ENCODE measurements around the gene RAB9A.
"Not testable (repeated sequence)": the region's sequence is repeated elsewhere in the genome, so short reads cannot be mapped to it uniquely, and the experiment has no call there.

The RAB9A gene, protein sequence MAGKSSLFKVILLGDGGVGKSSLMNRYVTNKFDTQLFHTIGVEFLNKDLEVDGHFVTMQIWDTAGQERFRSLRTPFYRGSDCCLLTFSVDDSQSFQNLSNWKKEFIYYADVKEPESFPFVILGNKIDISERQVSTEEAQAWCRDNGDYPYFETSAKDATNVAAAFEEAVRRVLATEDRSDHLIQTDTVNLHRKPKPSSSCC

DNA sequence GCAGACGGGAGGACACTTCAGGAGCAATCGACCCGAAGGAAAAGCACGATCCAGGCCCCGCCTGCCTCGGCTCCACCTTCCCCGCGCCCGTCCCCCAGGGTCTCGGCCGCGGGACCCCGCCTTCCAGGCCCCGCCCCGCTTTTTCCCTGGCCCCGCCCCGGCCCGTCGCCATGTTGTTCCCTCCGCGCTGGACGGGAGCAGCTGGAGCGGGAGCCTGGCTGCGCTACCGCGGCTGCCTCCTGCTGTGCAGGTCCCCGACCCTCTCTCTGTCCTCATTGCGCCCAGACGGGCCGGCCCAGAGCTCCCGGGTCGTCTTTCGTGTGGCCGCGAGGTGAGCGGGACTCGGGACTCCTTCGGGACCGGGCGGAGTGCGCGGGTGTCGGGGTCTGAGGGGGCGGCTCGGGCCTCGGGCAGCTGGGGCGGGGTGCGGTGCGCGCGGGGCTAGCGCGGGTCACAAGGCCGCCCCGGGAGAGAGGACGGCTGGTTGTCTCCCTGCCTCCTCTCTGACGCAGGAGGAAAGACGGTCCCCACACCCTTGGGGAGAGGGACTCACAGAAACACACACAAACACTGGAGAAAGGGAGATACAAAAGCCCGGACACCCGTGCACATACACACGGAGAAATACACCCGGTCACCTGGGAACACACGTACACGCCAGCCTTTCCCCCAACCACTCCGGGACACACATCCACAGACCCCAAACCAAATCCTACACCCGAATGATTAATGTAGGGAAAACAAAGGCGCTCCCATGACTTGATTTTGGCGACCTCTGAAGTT lies at the start of gene RAB9A:
RAB9A (plus strand) TSS at position 171 of the 783 bp plus-strand sequence. CDS start 19,619 bp downstream, outside the sequence.
- peak; percentile 66 for DNase-seq

GRCh38 chrX:13641684-13642083 lies 47.2 kb upstream of the RAB9A start:
- DNase-seq, result not testable (repeated sequence)

DNA sequence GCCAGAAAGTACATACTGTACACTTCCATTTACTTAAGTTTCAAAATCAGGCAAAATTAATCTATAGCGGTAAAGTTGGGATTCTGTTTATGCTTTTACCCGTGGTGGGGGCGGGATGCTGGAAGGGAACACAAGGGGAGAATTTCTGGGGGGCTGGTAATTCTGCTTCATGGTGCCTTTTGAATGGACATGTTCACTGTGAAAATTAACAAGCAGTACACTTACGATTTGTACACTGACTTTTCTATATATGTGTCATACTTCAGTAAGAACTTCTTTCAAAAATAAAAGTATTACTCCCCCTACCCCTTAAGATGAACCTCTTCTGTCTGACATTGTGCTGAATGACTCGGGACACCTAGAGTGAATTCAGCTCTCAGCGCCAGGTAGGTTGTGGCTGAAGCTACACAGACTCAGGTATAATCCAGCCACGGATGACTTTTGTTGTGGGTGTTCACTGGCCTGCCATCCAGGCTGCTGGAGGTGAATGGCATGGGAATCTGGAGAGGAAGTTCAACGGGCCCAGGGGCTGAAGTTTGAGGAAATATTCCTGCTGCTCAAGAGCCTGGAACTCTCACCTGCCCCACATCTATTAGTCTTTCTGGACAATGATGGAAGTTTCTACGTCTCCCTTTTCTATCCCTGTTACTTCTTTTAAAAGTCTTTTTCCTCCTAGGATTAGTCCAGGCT lies 43.3 kb upstream of the RAB9A start:
- no peak for DNase-seq

- no peak for DNase-seq
Observed at GRCh38 chrX:13646154-13646549, 42.8 kb upstream of the RAB9A start.

DNA sequence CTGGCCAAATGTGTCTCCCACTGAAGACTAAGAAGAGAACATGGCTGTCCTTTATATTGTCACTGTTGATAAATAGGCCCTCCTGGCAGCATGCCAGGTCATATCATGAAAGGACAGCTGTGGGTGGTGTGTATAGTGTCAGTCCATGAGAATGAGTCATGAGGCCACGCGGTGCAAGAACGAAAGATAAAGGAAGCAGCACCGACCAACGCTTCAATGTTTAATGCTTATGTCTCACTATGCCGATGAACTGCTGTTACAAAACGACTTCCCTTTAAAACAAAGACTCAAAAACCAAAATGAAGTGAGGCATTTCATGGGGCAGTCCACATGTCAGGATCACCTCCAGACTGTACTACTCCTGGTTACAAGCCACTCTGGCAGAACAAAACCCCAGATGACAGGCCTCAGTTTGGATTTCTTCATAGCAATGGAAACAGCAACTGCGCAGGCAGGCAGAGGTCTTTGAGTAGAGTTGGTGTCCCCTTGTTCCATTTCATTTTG lies 41.2 kb upstream of the RAB9A start:
- peak; percentile 85 for DNase-seq

DNA sequence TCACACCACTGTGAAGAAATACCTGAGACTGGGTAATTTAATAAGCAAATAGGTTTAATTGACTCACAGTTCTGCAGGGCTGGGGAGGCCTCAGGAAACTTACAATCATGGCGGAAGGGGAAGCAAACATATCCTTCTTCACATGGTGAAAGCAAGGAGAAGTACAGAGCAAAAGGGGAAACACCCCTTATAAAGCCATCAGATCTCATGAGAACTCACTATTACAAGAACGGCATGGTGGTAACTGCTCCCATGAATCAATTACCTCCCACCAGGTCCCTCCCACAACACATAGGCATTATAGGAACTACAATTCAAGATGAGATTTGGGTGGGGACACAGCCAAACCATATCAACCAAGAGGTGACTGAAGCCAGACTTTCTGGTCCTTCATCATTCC lies 40.6 kb upstream of the RAB9A start:
- DNase-seq, result not testable (repeated sequence)

DNA sequence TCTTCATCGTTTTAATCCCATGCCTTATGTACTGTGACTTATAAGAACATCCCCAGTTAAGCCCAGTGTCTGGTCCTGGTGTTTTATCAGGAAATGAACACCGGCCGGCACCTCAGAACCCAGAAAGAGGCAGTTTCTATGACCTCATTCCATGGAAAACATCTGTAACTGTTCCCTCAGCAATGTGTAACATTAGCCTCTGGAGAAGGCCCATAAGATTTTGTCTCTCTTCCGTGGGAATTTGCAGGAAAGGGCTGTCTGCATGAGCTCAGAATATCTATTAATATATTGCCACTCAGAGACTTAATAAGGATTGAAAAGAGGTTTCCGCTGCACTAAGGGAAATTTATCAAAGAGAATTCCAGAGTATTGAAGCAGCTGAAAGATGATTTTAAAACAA lies 39.1 kb upstream of the RAB9A start:
- DNase-seq, result no peak

- DNase-seq, result no peak
Observed at GRCh38 chrX:13650318-13650717, 38.6 kb upstream of the RAB9A start.

DNA sequence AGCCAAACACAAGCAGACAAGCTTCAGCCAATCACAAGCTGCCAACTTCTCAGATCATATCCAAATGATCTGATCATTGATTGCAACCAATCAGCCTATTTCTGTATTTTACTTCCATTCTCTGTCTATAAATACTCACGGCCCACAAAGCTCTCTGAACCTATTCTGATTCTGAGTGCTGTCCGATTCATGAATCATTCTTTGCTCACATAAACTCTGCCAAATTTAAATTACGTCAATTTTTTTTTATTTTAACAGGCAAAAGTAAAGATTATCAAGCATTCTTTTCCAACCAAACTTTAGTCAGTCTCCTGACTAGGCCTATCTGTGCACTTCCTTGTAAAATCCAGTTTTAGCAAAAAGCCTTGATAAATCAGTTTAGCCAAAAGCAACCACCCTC lies 37.8 kb upstream of the RAB9A start:
- no peak for DNase-seq

- no peak for DNase-seq
Observed at GRCh38 chrX:13652287-13652793, 36.6 kb upstream of the RAB9A start.

DNA sequence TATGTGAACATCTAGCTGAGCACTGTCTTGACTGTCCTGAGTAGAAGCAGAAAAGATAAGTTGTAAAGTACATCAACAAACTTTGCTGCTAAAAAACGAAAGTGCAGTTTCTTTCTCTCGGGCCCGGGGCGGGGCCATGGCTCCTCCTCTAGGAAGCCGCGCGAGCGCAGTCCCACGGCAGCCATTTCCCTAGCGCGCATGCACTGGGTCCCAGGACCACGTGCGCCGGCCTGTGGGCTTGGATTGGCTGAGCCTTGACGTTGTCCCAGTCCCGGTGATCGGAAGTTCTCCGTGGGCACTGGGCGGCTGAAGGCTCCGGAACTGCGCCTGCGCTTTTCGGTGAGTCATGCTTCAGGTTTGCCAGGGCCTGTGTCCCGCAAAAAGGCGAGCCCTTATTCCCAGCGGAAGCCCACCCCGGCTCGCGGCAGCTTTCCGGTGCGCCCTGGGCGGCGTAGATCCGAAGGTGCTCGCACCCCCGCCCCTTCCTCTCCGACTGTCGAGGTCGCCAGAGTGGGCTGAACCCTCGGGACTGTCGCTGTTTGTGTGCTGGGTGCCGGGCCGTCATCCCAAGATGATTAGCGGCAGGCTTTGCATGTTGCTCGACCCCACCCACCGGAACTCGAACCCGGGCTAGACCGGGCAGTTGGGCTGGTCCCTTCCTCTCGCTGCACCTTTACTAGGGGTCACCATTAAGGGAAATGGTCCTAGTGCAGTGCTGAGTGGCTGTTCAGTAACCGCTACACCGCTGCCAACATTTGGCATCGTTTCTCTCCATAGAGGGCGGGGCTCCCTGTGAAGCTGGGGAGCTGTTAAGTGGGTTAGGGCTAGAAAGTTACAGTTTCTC lies 35.9 kb upstream of the RAB9A start, which contains the start of gene TCEANC:
TCEANC (plus strand) TSS at position 292 of the 844 bp plus-strand sequence. CDS start 9,368 bp downstream, outside the sequence.
- DNase-seq, result peak; percentile 95

- DNase-seq, result no peak
Observed at GRCh38 chrX:13654116-13654515, 34.8 kb upstream of the RAB9A start.

DNA sequence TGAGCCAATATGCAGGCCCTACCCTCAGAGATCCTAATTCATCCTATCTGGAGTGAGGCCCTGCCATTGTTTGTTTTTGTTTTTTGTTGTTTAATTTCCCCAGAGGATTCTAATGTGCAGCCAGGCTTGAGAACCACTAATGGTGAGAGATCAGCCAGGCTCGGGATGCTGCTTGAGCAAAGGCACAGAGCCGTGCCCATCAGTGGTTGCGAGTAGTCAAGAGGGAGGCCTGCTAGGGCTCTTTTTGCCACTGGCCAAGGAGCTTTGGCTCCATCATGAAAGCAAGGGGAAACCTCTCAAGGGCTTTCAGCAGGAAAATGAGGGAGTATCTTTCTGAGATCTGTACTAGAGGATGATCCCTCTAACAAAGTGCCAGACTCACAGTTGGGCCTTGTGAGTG lies 33.3 kb upstream of the RAB9A start:
- DNase-seq, result no peak

DNA sequence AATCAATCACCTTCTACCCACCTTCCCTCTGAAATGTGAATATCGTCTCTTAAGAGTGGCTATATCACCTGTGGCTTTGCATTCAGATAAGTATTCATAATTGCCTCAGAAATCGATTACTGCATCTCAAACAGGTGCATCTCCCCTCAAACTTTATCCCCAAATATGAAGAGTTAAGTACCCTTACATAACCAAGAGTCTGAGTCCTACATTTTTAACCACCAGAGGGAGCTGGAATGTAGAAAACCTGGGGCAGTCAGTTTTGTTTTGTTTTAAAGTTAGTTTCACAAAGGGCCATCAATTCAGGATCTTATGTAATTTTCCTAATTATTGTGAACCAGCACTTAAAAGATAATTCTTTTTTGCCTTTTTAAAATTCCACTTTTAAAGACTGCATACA lies 30.3 kb upstream of the RAB9A start:
- DNase-seq, result peak; percentile 73

DNA sequence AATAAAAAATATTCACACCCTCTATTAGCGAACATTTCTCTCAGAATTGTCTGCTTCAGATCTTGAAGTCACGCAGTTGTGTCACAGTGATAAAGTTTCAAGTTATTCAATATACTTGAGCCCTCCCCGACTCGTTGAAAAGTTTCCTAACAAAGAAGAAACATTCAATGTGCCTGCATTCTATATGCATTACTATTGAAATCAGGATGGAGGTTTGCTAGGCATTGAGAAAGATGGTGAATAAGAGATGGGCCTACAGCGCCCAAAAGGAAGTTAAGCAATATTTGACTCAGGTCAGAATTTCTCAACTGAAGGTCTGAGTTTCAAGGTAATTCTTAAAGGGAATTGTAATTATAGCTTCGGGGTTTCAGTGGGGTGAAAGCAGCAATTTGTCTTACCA lies 29.9 kb upstream of the RAB9A start:
- DNase-seq, result no peak

DNA sequence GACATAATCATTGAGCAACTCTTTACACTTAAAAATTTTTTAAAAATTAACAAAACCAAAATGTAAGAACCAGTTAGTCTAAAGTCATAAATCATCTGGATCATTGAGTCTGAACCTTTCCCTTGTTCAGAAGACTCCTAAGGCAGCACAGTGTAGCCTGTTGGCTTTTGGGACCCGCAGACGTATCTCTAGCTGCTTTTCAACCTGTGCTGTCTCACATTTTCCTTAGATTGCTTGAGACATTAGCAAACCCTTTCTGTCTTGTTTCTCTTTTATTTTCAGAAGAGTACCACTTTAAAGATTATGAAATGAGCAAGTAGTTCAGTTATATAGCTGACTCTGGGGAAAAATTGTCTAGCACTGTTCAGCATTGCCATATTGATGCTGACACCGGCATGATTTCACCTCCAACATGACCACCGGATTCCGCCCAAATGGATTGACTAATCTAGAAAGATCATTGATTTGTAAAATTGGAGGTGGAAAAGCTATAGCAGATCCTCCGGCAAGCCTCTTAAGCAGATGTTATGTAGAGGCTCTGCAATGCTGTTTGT lies 27.1 kb upstream of the RAB9A start:
- DNase-seq, result no peak

DNA sequence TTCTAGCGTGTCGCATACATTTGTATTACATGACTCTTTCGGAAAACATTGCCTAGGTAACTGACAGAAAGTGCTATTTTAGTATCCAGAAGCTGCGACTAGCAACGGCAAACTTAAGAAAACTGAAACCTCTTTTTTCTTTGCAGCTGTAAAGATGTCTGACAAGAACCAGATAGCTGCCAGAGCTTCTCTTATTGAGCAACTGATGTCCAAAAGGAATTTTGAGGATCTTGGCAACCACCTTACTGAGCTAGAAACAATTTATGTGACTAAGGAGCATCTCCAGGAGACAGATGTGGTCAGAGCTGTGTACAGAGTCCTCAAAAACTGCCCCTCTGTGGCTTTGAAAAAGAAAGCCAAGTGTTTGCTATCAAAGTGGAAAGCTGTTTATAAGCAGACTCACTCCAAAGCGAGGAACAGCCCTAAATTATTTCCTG lies 26.6 kb upstream of the RAB9A start:
- DNase-seq, result no peak

DNA sequence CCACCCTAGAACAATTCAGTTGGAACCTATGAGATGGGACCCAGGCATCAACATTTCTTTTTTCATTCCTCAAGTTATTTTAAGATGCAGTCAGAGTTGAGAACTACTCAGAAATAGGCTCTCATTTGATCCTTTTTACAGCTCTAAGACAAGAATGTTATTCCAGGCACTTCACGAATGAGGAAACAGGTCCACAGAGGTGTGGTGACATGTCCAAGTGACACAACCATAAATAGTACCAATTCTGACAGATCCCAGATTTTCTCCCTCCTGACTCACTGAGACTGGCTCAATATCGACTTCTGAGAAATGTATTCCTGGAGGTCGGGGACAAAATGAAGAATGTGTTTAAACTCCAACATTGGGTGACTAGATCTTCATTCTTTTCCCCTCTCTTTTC lies 24.9 kb upstream of the RAB9A start:
- DNase-seq, result no peak

DNA sequence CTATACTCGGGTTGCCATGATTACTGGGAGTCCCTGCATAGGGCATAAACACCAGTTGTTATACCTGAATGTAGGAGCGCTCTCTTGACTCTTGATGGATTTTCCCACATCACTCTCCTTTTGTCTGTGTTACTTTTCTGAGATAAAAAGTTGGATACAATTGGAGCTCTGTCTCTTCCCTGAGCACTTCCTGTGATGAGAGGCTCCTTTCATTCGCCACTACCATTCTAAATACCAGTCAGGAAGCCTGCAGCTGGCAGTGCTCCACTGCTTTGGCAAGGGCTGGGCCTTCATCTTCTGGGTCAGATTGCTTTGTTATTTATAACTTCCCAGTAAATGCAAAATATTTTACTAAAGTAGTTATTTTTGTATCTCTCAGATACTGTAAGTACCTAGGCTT lies 22.1 kb upstream of the RAB9A start:
- no peak for DNase-seq

DNA sequence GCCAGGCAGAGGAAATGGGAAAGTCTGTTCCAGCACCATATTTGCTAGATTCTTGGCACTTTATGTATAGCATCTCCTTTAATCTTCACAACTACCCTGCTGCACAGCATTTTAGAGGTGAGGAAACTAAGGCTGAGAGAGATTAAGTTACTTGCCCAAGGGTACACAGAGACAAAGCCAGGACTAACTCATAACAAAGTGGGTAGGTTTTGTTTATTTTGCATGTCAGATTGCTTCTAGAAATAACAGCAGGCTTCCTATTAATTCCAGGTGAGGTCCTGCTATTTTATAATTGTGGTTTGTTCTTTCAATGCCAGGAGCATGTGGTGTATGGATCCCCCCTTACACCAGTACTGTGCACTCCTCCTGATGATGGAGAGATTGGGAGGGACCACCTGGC lies 21.0 kb upstream of the RAB9A start:
- DNase-seq, result no peak

- DNase-seq, result peak; percentile 74
Observed at GRCh38 chrX:13669246-13669737, 19.6 kb upstream of the RAB9A start.

- not testable (repeated sequence) for DNase-seq
Observed at GRCh38 chrX:13669755-13670154, 19.2 kb upstream of the RAB9A start.
